ENCODE data around the gene MAGI3. TPM values are rescaled to one million over a fixed set of nuclear protein-coding genes. Genes with fewer than 3 reads are reported as not detected.

The MAGI3 gene
- total RNA-seq, 3 donors from 2014 or later (not counting 1 experiment from before 2014, with no cell fraction given), result 0.61 to 1.6 (median 0.66) TPM

DNA sequence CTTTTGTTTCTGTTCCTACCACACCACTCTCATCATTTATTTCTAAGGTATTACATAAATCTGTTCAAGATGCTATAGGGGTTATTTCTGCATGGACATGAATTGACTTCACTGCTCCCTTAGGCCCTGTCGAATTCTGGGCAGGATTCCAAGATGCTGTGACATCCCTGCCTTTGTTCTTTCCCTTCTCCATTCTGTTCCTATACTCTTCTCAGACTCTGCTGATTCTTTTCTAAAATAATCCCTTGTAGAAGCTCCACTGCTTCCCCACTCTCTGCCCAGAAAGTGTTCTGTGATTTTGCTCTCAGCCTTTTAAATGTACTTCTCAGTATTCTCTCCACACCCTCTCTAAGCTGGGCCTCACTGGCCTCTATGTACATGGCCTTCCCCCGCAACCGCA is 269.8 kb downstream of the MAGI3 start:
- Mint-ChIP-seq H3K36me3 (no peaks in the 10 kb centered on the region), H3K4me3 (no peak overlapping the region), H3K9me3 (no peaks in the 10 kb centered on the region), H3K4me1 (no peaks in the 10 kb centered on the region), H3K27me3 (ENCODE audit: low read depth in 2 of 2) (no peaks in the 10 kb centered on the region), H3K27ac (no peak overlapping the region)
- 83% methylated on average over 3 of the region's 3 CpGs for WGBS (ENCODE audit: insufficient coverage)
- no peaks in the 10 kb centered on the region for H3K4me1 ChIP-seq (ENCODE audit: control insufficient read depth, insufficient read depth, low read length)
- ATAC-seq, result no peak
- H3K9me3 ChIP-seq (ENCODE audit: control insufficient read depth, insufficient read depth, low read length), result no peaks in the 10 kb centered on the region
- DNase-seq, result no peak
- TF ChIP-seq CTCF (IDR thresholded peaks at IDR 0.05), result no peak
- intact Hi-C loops (cut with micrococcal nuclease), result no loop called here
- no peak overlapping the region for H3K27ac ChIP-seq (ENCODE audit: low read length)
- H3K36me3 ChIP-seq (ENCODE audit: control insufficient read depth, insufficient read depth, low read length), result no peaks in the 10 kb centered on the region
- H3K27me3 ChIP-seq (ENCODE audit: control insufficient read depth, insufficient read depth, low read length), result no peaks in the 10 kb centered on the region
- H3K4me3 ChIP-seq (ENCODE audit: low read length), result no peak overlapping the region

- H3K9me3 Mint-ChIP-seq, result no peaks in the 10 kb centered on the region
- intact Hi-C loops (cut with micrococcal nuclease), result no loop called here
- H3K27ac Mint-ChIP-seq, result no peak overlapping the region
- Histone ChIP-seq H3K36me3 (ENCODE audit: control insufficient read depth, insufficient read depth, low read length) (no peaks in the 10 kb centered on the region), H3K4me1 (ENCODE audit: control insufficient read depth, insufficient read depth, low read length) (no peaks in the 10 kb centered on the region), H3K4me3 (ENCODE audit: low read length) (no peak overlapping the region), H3K27ac (ENCODE audit: low read length) (no peak overlapping the region), H3K9me3 (ENCODE audit: control insufficient read depth, insufficient read depth, low read length) (no peaks in the 10 kb centered on the region), H3K27me3 (ENCODE audit: control insufficient read depth, insufficient read depth, low read length) (no peaks in the 10 kb centered on the region)
- no CpG with 5 or more reads among the region's 1 CpG for WGBS (ENCODE audit: insufficient coverage)
- no peaks in the 10 kb centered on the region for H3K36me3 Mint-ChIP-seq
- no peaks in the 10 kb centered on the region for H3K27me3 Mint-ChIP-seq (ENCODE audit: low read depth in 2 of 2)
- H3K4me1 Mint-ChIP-seq, result no peaks in the 10 kb centered on the region
- no peak overlapping the region for H3K4me3 Mint-ChIP-seq
- DNase-seq, result no peak
- no peak for ATAC-seq
- no peak for TF ChIP-seq CTCF (IDR thresholded peaks at IDR 0.05)
These were observed 271.8 kb downstream of the MAGI3 start for GRCh38 chr1:113662101-113662500.

DNA sequence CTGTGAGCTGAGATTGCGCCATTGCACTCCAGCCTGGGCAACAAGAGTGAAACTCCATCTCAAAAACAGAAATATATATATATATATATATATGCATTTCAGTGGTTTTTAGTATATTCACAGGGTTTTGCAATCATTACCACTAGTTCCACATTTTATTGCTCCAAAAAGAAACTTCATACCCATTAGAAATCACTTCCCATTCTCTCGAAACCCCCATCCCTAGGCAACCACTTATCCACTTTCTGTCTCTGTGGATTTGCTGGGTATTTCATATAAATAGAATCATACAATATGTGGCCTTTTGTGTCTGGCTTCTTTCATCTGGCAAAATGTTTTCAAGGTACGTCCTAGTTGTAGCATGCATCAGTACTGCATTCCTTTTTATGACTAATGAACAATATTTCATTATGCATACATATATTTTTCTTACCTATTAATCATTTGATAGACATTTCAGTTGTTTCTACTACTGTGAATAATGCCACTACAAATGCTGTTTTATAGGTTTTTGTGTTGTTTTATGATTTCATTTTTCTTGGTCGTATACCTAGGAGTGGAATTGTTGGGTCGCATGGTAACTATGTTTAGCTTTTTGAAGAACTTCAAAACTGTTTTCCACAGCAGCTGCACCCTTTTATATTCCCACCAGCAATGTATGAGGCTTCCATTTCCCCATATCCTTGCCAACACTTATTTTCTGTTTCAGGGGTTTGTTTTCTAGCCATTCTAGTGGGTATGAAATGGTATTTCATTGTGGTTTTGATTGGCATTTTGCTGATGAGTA is 273.0 kb downstream of the MAGI3 start:
- no peak for ATAC-seq
- no peak overlapping the region for H3K4me3 Mint-ChIP-seq
- H3K27me3 Mint-ChIP-seq (ENCODE audit: low read depth in 2 of 2), result peaks cover 0 to 5% of the 10 kb centered on the region in 2 donors
- Histone ChIP-seq H3K36me3 (ENCODE audit: control insufficient read depth, insufficient read depth, low read length) (no peaks in the 10 kb centered on the region), H3K4me3 (ENCODE audit: low read length) (no peak overlapping the region), H3K27ac (ENCODE audit: low read length) (no peak overlapping the region), H3K27me3 (ENCODE audit: control insufficient read depth, insufficient read depth, low read length) (no peaks in the 10 kb centered on the region), H3K9me3 (ENCODE audit: control insufficient read depth, insufficient read depth, low read length) (no peaks in the 10 kb centered on the region), H3K4me1 (ENCODE audit: control insufficient read depth, insufficient read depth, low read length) (no peaks in the 10 kb centered on the region)
- no peaks in the 10 kb centered on the region for H3K4me1 Mint-ChIP-seq
- intact Hi-C loops (cut with micrococcal nuclease), result no loop called here
- DNase-seq, result no peak
- no peaks in the 10 kb centered on the region for H3K9me3 Mint-ChIP-seq
- H3K27ac Mint-ChIP-seq, result no peak overlapping the region
- H3K36me3 Mint-ChIP-seq, result no peaks in the 10 kb centered on the region
- 100% methylated on average over 1 of the region's 5 CpGs for WGBS (ENCODE audit: insufficient coverage)
- no peak for TF ChIP-seq CTCF (IDR thresholded peaks at IDR 0.05)

DNA sequence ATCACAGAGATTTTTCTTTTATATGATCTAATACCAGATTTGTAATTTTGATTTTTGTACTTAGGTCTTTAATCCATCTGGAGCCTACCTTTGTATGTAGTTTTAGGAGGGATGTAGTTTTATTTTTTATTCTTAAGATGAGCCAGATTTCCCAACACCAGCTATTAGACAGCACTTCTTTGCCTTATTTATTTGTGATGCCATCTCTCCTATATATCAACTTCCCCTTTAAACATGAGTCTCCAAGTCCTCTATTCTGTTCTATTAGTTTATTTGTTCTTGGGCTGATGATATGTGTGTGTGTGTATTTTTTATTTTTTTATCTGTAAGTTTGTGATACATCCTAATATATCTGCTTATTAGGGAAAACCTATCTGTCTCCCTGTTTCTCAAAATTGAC is 274.8 kb downstream of the MAGI3 start:
- Histone ChIP-seq H3K27me3 (ENCODE audit: control insufficient read depth, insufficient read depth, low read length) (no peaks in the 10 kb centered on the region), H3K9me3 (ENCODE audit: control insufficient read depth, insufficient read depth, low read length) (no peaks in the 10 kb centered on the region), H3K4me3 (ENCODE audit: low read length) (no peak overlapping the region), H3K27ac (ENCODE audit: low read length) (no peak overlapping the region), H3K36me3 (ENCODE audit: control insufficient read depth, insufficient read depth, low read length) (no peaks in the 10 kb centered on the region), H3K4me1 (ENCODE audit: control insufficient read depth, insufficient read depth, low read length) (no peaks in the 10 kb centered on the region)
- H3K27me3 Mint-ChIP-seq (ENCODE audit: low read depth in 2 of 2), result peaks cover 0 to 5% of the 10 kb centered on the region in 2 donors
- ATAC-seq (no peak), DNase-seq (no peak)
- H3K27ac Mint-ChIP-seq, result no peak overlapping the region
- no peaks in the 10 kb centered on the region for H3K4me1 Mint-ChIP-seq
- H3K9me3 Mint-ChIP-seq, result no peaks in the 10 kb centered on the region
- TF ChIP-seq CTCF (IDR thresholded peaks at IDR 0.05), result no peak
- H3K4me3 Mint-ChIP-seq, result no peak overlapping the region
- no peaks in the 10 kb centered on the region for H3K36me3 Mint-ChIP-seq
- intact Hi-C loops (cut with micrococcal nuclease), result no loop called here

All from natural killer cell (primary cell).